K562 (cell line): Measurements from ENCODE around the gene DTX2. TPM values are rescaled to one million over a fixed set of nuclear protein-coding genes. Genes with fewer than 3 reads are reported as not detected.

Experiments
- ATAC-seq: fragments of 200-7000 bp; cut with Tn5 transposase; 3 replicates; pipeline ENCODE4 v1.9.1; 2020; ENCODE audit warnings: moderate library complexity
- BruUV-seq: library from RNA; stranded (reverse); fragments of 400-500 nt; replicated peaks from 2 replicates; lab custom pipeline; 2021; lab: Mats Ljungman, UMichigan
- CTCF ChIA-PET: fragments of 300-600 bp; formaldehyde crosslinking; extraction: SDS; loops from one replicate; lab custom pipeline; 2021; ENCODE audit warnings: low intra/inter-chr PET ratio; lab: Yijun Ruan, JAX
- POLR2A ChIA-PET: fragments of 300-600, 350-650 bp; sonication (Branson Sonifier 250); formaldehyde crosslinking; extraction: SDS; loops from one replicate; lab custom pipeline; 2021; ENCODE audit warnings: antibody characterized with exemption, inconsistent platforms; lab: Yijun Ruan, JAX
- DNase-seq, 4 experiments: peaks; one replicate each; pipeline versions ENCODE4 v3.0.0 to v3.0.0-alpha.2; 2011 to 2018; ENCODE audit warnings: low spot score in 3 of 4, mixed read lengths in 3 of 4; ENCODE audit errors: extremely low read depth in 1 of 4
- FAIRE-seq: peaks from 2 replicates; lab custom pipeline; 2011; peaks lifted over from hg19 to GRCh38; lab: Jason Lieb, UNC
- H2AFZ ChIP-seq: 2 replicates; pipeline ENCODE4 v1.6.0; 2011; ENCODE audit warnings: low read depth, low read length, control low read depth, inconsistent platforms
- H3K27ac ChIP-seq: fragments of 200-600 bp; 3 replicates; pipeline ENCODE4 v1.8.0; 2011; ENCODE audit warnings: low read depth, mild to moderate bottlenecking, control low read depth, inconsistent platforms, low read length, moderate library complexity, mixed read lengths; ENCODE audit errors: extremely low read depth
- H3K27me3 ChIP-seq, 2 experiments: fragments of 300-600 bp in 1 of 2; 2 replicates in 1 of 2; 3 replicates in 1 of 2; pipeline versions ENCODE4 v1.6.0 to v1.8.0; 2011; ENCODE audit warnings: inconsistent platforms in 2 of 2, low read length in 2 of 2, mild to moderate bottlenecking in 1 of 2, mixed read lengths in 1 of 2, moderate library complexity in 1 of 2; ENCODE audit not compliant: control insufficient read depth in 2 of 2, insufficient read depth in 2 of 2
- H3K36me3 ChIP-seq: fragments of 300-600 bp; 3 replicates; pipeline ENCODE4 v1.8.0; 2011; ENCODE audit warnings: mild to moderate bottlenecking, low read length, inconsistent platforms; ENCODE audit not compliant: control insufficient read depth, insufficient read depth
- H3K4me1 ChIP-seq, 2 experiments: fragments of 200-600 bp in 1 of 2; replicated peaks in 1 of 2; 2 replicates in 1 of 2; 3 replicates in 1 of 2; pipeline versions ENCODE4 v1.5.1 to v1.8.0; 2011; ENCODE audit warnings: inconsistent platforms in 2 of 2, low read length in 2 of 2, mild to moderate bottlenecking in 1 of 2, mixed read lengths in 1 of 2, moderate library complexity in 1 of 2; ENCODE audit not compliant: control insufficient read depth in 2 of 2, insufficient read depth in 2 of 2
- H3K4me2 ChIP-seq: 2 replicates; pipeline ENCODE4 v1.6.1; 2011; ENCODE audit warnings: low read length, control low read depth, inconsistent platforms, mixed read lengths; ENCODE audit not compliant: insufficient read depth
- H3K4me3 ChIP-seq: fragments of 200-600 bp; sonication (generic), shearing (Covaris generic); 2 replicates; pipeline ENCODE4 v1.5.1; 2016; ENCODE audit warnings: control low read depth, inconsistent platforms
- H3K79me2 ChIP-seq: fragments of 200-600 bp; 3 replicates; pipeline ENCODE4 v1.8.0; 2011; ENCODE audit warnings: low read length, inconsistent platforms; ENCODE audit not compliant: control insufficient read depth, insufficient read depth
- H3K9ac ChIP-seq, 2 experiments: 2 replicates each; pipeline versions ENCODE4 v1.6.0 to v1.6.1; 2011; ENCODE audit warnings: low read depth in 2 of 2, low read length in 2 of 2, control low read depth in 1 of 2, inconsistent platforms in 1 of 2, mild to moderate bottlenecking in 1 of 2, mixed read lengths in 1 of 2; ENCODE audit not compliant: insufficient read depth in 1 of 2
- H3K9me1 ChIP-seq: one replicate; pipeline ENCODE4 v1.6.0; 2011; ENCODE audit warnings: inconsistent platforms, mild to moderate bottlenecking, low read length, moderate library complexity; ENCODE audit not compliant: control insufficient read depth, insufficient read depth
- H3K9me3 ChIP-seq: replicated peaks from 2 replicates; pipeline ENCODE4 v1.5.1; 2011; ENCODE audit warnings: low read depth, low read length, inconsistent platforms; ENCODE audit not compliant: control insufficient read depth, insufficient read depth
- H4K20me1 ChIP-seq: replicated peaks from 2 replicates; pipeline ENCODE4 v1.6.1; 2011; ENCODE audit warnings: low read length, inconsistent platforms, mixed read lengths; ENCODE audit not compliant: control insufficient read depth, insufficient read depth
- CTBP1 ChIP-seq: fragments of 450-650 bp; IDR thresholded peaks from 2 replicates; pipeline ENCODE4 v1.6.1; 2016; ENCODE audit warnings: borderline replicate concordance
- DIDO1 ChIP-seq: fragments of 450-650 bp; IDR thresholded peaks from 2 replicates; pipeline ENCODE4 v1.6.1; 2016; ENCODE audit warnings: low read depth, missing biosample characterization, missing genetic modification characterization
- HNRNPLL ChIP-seq: fragments of 200-400 bp; formaldehyde crosslinking; IDR thresholded peaks from 2 replicates; pipeline ENCODE4 v1.6.1; 2017; ENCODE audit warnings: low read length, low read depth, mild to moderate bottlenecking; ENCODE audit not compliant: poor library complexity, severe bottlenecking
- HSF4 ChIP-seq: fragments of 250-450 bp; sonication (Bioruptor Pico); IDR thresholded peaks from 2 replicates; pipeline ENCODE4 v2.1.2; 2022; ENCODE audit warnings: mild to moderate bottlenecking, moderate library complexity, borderline replicate concordance
- L3MBTL2 ChIP-seq: fragments of 450-650 bp; IDR thresholded peaks from 2 replicates; pipeline ENCODE4 v1.6.1; 2016; ENCODE audit warnings: mild to moderate bottlenecking, moderate library complexity
- MAFK ChIP-seq: IDR thresholded peaks from 2 replicates; pipeline ENCODE4 v1.6.1; 2011; ENCODE audit warnings: low read length, improper control_type of control experiment
- RAD21 ChIP-seq, 2 experiments: fragments of 250-450 bp in 1 of 2; fragments of 450-650 bp in 1 of 2; sonication (Bioruptor Pico) in 1 of 2; formaldehyde crosslinking in 1 of 2; IDR thresholded peaks in 1 of 2; conservative IDR thresholded peaks in 1 of 2; 2 replicates each; pipeline versions ENCODE4 v1.4.0 to v1.8.0; 2020 to 2022; ENCODE audit warnings: mild to moderate bottlenecking in 2 of 2, moderate library complexity in 1 of 2
- SMC3 ChIP-seq: conservative IDR thresholded peaks from 2 replicates; pipeline ENCODE4 v1.6.1; 2011; ENCODE audit warnings: low read depth, low read length, improper control_type of control experiment; ENCODE audit not compliant: insufficient read depth
- STAG1 ChIP-seq: sonication (generic); formaldehyde crosslinking; IDR thresholded peaks from 2 replicates; pipeline ENCODE4 v1.5.0; 2020; ENCODE audit warnings: missing genetic modification reagents, borderline replicate concordance
- ZKSCAN1 ChIP-seq: fragments of 150-350 bp; IDR thresholded peaks from 2 replicates; pipeline ENCODE4 v1.6.1; 2016; ENCODE audit warnings: low read depth, low read length
- WGBS: fragments of 100-300 bp; shearing (Covaris generic); methylation state at CpG from one replicate; pipeline ENCODE4 v1.1.6; 2016; ENCODE audit warnings: low coverage, mixed read lengths; ENCODE audit not compliant: insufficient coverage; ENCODE audit errors: missing lambda C conversion rate; 5-methylcytosine and 5-hydroxymethylcytosine counted together
- in situ Hi-C: fragments of 300-500 bp; cut with MboI; formaldehyde crosslinking; loops from 4 replicates; pipeline ENCODE4 v1.15.0; 2018; ENCODE audit warnings: inconsistent platforms, mixed read lengths
- intact Hi-C: fragments of 100-400 bp; cut with micrococcal nuclease; formaldehyde crosslinking; loops from 2 replicates; pipeline ENCODE4 v1.14.2; 2022
- polyA plus RNA-seq, 8 experiments: library from polyadenylated mRNA; depleted of rRNA in 4 of 8; stranded (reverse) in 5 of 8; unstranded in 3 of 8; fragments of >200 nt; fragmentation: Nextera tagmentation in 2 of 8; fragmentation: Illumina TruSeq in 1 of 8; extraction: Ambion mirVana in 2 of 8; extraction: Trizol in 1 of 8; gene quantifications; 2 replicates each; pipeline versions ENCODE4 v1.2.1 to v1.2.3, GENCODE V29; 2011 to 2014; ENCODE audit warnings: inconsistent platforms in 1 of 8, missing spikeins in 1 of 8
- total RNA-seq, 7 experiments: library from RNA; depleted of rRNA in 6 of 7; stranded (reverse); fragments of >200 nt in 6 of 7; fragmentation: Illumina TruSeq in 2 of 7; extraction: Trizol in 2 of 7; gene quantifications; 2 replicates each; pipeline versions ENCODE4 v1.2.1 to v1.2.3, GENCODE V29; 2011 to 2021; ENCODE audit warnings: low replicate concordance in 1 of 7
- TF ChIP-seq, protein P1 (sequence below): fragments of 450-650 bp; formaldehyde crosslinking; IDR thresholded peaks from 2 replicates; pipeline ENCODE4 v1.4.0; 2020; ENCODE audit warnings: mild to moderate bottlenecking, moderate library complexity
- TF ChIP-seq, protein P2 (sequence below): fragments of 450-650 bp; formaldehyde crosslinking; IDR thresholded peaks from 2 replicates; pipeline ENCODE4 v1.4.0; 2020; ENCODE audit warnings: mild to moderate bottlenecking, moderate library complexity
- TF ChIP-seq, protein P3 (sequence below): fragments of 250-450 bp; sonication (Bioruptor Pico); IDR thresholded peaks from 2 replicates; pipeline ENCODE4 v1.8.0; 2021; ENCODE audit warnings: borderline replicate concordance, mild to moderate bottlenecking, moderate library complexity; ENCODE audit not compliant: poor library complexity, severe bottlenecking
- TF ChIP-seq, protein P4 (sequence below): conservative IDR thresholded peaks from 2 replicates; pipeline ENCODE4 v1.6.1; 2011; ENCODE audit warnings: low read depth, mild to moderate bottlenecking, low read length; ENCODE audit not compliant: control insufficient read depth
- TF ChIP-seq, protein P5 (sequence below): sonication (generic); formaldehyde crosslinking; IDR thresholded peaks from 2 replicates; pipeline ENCODE4 v1.8.0; 2022; ENCODE audit warnings: missing genetic modification reagents, mild to moderate bottlenecking, moderate library complexity, borderline replicate concordance

DTX2 gene
- total and polyA plus RNA-seq, 9 of the 15 experiments (the other 6 are each of a cell fraction or from before 2014, with no cell fraction given), result 0.20 to 31.5 (median 9.8) TPM

DNA sequence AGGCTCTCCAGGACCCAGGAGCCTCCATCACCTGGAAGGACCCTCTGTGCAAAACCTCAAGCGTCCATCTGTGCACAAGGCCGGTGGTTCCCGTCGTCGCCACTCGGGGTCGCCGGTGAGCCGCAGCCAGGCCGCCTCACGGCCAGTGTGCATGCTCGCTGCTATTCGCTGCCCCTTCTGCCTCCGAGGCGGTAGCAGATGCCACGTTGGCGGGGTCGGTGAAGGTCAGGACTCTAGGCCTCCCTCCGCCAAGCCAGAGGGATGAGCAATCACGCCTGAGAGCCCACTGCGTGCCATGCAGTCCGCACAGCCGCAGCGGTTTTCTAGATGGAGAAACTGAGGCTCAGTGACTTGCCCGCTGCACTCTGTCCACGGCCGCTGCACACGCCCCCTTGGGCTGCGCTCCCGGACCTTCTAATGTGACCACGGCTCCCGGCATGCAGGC, 54.5 kb downstream of the DTX2 start:
- H3K9ac ChIP-seq, result peak overlapping the region in 1 of 2 experiments; percentile 62; a peak in 1 of 4 replicates
- H3K79me2 ChIP-seq, result no peaks in the 10 kb centered on the region
- peaks cover 0 to 28% of the 10 kb centered on the region in 2 experiments; a peak in 2 of 5 replicates for H3K4me1 ChIP-seq
- no peaks in the 10 kb centered on the region for H3K9me1 ChIP-seq
- peak overlapping the region; percentile 35 for H3K4me2 ChIP-seq
- ATAC-seq (peak; percentile 91), DNase-seq (peak; percentile 77 to 91 (median 86)), FAIRE-seq (peak; percentile 66)
- POLR2A ChIA-PET, result no interaction called here
- no peak overlapping the region for H3K4me3 ChIP-seq
- CTCF ChIA-PET, result interaction anchor here (0.6 to 1.4 kb wide), 2 partner anchors 596 to 1419 kb away, joined by 3 to 10 read pairs; no protein-coding TSS in a partner anchor
- no peaks in the 10 kb centered on the region for H3K36me3 ChIP-seq
- peaks cover 0 to 5% of the 10 kb centered on the region in 2 experiments; a peak in 2 of 5 replicates for H3K27me3 ChIP-seq
- H3K9me3 ChIP-seq, result no peaks in the 10 kb centered on the region
- intact Hi-C loops, result loop anchor here (5.0 kb wide), 1 partner anchor 816 kb away; no protein-coding TSS in a partner anchor
- H2AFZ ChIP-seq, result peak overlapping the region; percentile 76
- 13% methylated on average over 32 of the region's 32 CpGs for WGBS
- no peak overlapping the region for H3K27ac ChIP-seq
- in situ Hi-C loops, result no loop called here
- 0 out of 2 replicates have a peak, but pooled peaks cover 3% of the 10 kb centered on the region for H4K20me1 ChIP-seq
- BruUV-seq, result no TSS peak
- TF ChIP-seq, protein P1, sequence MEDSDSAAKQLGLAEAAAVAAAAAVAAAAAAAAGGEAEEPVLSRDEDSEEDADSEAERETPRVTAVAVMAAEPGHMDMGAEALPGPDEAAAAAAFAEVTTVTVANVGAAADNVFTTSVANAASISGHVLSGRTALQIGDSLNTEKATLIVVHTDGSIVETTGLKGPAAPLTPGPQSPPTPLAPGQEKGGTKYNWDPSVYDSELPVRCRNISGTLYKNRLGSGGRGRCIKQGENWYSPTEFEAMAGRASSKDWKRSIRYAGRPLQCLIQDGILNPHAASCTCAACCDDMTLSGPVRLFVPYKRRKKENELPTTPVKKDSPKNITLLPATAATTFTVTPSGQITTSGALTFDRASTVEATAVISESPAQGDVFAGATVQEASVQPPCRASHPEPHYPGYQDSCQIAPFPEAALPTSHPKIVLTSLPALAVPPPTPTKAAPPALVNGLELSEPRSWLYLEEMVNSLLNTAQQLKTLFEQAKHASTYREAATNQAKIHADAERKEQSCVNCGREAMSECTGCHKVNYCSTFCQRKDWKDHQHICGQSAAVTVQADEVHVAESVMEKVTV (CRISPR knock-in tag), result peak; percentile 48; the same call in 1 of the 2 replicates
- TF ChIP-seq DIDO1 (tag) (no peak), RAD21 (CRISPR knock-in tag; conservative IDR thresholded peaks at IDR 0.05 in 1 of 2, IDR thresholded peaks at IDR 0.05 in 1 of 2) (peak; percentile 85 to 92), STAG1 (CRISPR knock-in tag) (peak; percentile 94), HNRNPLL (peak; percentile 21), HSF4 (CRISPR knock-in tag) (no peak), CTBP1 (0 out of 2 replicates have a peak, but pooled peaks have one; percentile 28), L3MBTL2 (peak; percentile 51; the same call in 1 of the 2 replicates), SMC3 (peak; percentile 97), MAFK (peak; percentile 26; the same call in 1 of the 2 replicates), ZKSCAN1 (0 out of 2 replicates have a peak, but pooled peaks have one; percentile 17)
- TF ChIP-seq, protein P2, sequence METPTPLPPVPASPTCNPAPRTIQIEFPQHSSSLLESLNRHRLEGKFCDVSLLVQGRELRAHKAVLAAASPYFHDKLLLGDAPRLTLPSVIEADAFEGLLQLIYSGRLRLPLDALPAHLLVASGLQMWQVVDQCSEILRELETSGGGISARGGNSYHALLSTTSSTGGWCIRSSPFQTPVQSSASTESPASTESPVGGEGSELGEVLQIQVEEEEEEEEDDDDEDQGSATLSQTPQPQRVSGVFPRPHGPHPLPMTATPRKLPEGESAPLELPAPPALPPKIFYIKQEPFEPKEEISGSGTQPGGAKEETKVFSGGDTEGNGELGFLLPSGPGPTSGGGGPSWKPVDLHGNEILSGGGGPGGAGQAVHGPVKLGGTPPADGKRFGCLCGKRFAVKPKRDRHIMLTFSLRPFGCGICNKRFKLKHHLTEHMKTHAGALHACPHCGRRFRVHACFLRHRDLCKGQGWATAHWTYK (CRISPR knock-in tag), result 0 out of 2 replicates have a peak, but pooled peaks have one; percentile 36
- TF ChIP-seq, protein P3, sequence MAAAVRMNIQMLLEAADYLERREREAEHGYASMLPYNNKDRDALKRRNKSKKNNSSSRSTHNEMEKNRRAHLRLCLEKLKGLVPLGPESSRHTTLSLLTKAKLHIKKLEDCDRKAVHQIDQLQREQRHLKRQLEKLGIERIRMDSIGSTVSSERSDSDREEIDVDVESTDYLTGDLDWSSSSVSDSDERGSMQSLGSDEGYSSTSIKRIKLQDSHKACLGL (CRISPR knock-in tag), result no peak
- TF ChIP-seq, protein P4, sequence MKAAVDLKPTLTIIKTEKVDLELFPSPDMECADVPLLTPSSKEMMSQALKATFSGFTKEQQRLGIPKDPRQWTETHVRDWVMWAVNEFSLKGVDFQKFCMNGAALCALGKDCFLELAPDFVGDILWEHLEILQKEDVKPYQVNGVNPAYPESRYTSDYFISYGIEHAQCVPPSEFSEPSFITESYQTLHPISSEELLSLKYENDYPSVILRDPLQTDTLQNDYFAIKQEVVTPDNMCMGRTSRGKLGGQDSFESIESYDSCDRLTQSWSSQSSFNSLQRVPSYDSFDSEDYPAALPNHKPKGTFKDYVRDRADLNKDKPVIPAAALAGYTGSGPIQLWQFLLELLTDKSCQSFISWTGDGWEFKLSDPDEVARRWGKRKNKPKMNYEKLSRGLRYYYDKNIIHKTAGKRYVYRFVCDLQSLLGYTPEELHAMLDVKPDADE, result 0 out of 2 replicates have a peak, but pooled peaks have one; percentile 9
- TF ChIP-seq, protein P5, sequence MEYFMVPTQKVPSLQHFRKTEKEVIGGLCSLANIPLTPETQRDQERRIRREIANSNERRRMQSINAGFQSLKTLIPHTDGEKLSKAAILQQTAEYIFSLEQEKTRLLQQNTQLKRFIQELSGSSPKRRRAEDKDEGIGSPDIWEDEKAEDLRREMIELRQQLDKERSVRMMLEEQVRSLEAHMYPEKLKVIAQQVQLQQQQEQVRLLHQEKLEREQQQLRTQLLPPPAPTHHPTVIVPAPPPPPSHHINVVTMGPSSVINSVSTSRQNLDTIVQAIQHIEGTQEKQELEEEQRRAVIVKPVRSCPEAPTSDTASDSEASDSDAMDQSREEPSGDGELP, result peak; percentile 59; the same call in 1 of the 2 replicates
